HG02678 (cell line): ENCODE measurements around the gene ANKIB1.

Experiments
- ATAC-seq: cut with Tn5 transposase; IDR thresholded peaks from one replicate; pipeline ENCODE4 v1.9.1; 2021; ENCODE audit warnings: mild to moderate bottlenecking, moderate library complexity; ENCODE audit not compliant: unreplicated experiment

The ANKIB1 gene

DNA sequence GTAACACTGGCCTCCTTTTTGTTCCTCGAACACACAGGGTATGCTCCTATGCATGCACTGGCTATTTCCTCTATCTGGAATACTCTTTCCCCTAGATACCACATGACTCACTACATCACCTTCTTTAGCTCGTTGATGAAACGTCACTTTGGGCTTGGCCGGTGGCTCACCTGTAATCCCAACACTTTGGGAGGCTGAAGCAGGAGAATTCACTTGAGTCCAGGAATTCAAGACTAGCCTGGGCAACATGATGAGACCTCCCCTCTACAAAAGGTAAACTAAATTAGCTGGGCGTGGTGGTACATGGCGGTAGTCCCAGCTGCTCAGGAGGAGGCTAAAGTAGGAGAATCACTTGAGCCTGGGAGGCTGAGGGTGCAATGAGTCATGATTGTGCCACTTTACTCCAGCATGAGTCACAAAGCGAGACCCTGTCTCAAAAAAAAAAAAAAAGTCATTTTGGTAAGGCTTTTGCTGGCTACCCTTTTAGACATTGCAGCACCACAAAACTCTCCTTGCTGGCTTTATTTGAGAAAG, 14.5 kb downstream of the ANKIB1 start:
- no peak for ATAC-seq

DNA sequence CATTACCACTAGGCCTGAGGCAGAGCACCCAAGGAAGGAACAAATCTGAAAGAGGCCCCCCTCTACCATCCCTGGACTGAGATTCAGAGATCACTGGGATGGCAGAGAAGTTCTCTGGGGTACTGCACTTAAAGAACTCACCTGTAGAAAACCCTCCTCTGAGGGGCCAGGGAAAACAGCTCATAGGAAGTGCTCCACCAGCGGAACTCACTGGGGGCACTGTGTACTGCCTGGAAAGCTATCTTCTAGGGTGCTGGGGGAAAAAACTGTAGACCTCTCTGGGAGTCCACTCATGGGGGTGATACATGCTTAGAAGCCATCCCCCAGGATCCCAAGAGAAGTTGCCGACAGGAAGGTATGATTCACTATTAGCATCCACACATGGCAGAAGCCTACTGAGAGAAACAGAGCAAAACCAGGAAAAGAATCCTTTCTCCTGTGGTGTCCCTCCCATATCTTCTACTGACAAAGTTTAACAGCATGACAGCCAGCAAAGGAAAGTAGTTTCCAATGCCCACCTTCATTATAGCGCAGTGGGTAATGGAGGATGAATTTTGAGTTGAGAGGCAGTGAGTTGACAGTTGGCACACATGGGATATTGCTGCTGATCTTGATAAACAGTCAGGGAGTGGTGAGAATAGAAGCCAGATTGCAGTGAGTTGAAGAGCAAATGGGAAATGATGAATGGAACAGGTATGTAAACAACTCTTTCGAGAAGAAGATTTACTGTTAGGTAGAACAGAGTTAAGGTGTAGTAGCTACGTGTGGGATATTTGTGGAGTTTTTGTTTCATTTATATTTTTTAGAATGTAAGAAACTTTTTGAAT, 20.9 kb downstream of the ANKIB1 start:
- no peak for ATAC-seq

- no peak for ATAC-seq
Measured at GRCh38 chr7:92268921-92269320, 23.1 kb downstream of the ANKIB1 start.

- ATAC-seq: no peak
Measured at GRCh38 chr7:92275327-92275726, 29.6 kb downstream of the ANKIB1 start.

GRCh38 chr7:92276460-92276864, 30.7 kb downstream of the ANKIB1 start:
- peak; percentile 93 for ATAC-seq

- no peak for ATAC-seq
Measured at GRCh38 chr7:92279396-92280031, 33.7 kb downstream of the ANKIB1 start.

DNA sequence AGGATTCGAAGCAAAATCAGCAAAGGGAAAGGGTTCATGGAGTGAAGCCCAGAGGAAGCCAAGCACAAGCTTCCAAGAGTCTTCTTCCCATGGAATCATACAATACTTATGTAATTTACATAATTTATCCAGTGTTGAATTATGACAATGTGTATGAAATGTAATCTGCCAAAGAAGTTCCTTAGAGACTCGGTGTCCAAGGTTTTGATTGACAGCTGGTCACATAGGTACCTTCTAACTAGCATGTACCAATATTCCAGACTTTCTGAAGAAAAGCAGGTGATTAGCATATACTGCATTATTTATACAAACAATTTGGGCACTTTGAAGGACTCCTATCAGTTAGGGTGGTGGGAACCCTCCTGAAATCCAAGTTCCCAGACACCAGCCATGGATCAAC, 35.3 kb downstream of the ANKIB1 start:
- ATAC-seq: no peak

GRCh38 chr7:92282221-92282814, 36.5 kb downstream of the ANKIB1 start:
- no peak for ATAC-seq

- ATAC-seq: no peak
Measured at GRCh38 chr7:92282930-92283329, 37.2 kb downstream of the ANKIB1 start.

DNA sequence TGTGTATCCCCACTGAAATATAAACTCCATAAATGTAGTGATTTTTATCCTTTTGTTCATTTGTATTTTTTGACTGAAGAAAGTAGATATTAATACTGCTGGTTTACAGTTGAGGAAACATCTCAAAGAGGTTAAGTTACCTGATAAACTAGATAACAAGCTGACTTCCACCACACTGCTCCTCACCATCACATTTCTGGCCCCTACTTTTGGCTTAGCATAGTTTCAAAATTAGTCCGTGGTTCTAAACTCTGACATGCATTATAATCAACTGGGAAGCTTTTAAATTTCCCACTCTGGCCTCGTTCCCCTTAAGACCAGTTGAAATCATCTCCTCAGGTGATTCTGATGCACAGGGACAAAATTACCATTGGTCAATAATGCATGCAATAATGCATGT, 43.5 kb downstream of the ANKIB1 start:
- ATAC-seq: no peak

DNA sequence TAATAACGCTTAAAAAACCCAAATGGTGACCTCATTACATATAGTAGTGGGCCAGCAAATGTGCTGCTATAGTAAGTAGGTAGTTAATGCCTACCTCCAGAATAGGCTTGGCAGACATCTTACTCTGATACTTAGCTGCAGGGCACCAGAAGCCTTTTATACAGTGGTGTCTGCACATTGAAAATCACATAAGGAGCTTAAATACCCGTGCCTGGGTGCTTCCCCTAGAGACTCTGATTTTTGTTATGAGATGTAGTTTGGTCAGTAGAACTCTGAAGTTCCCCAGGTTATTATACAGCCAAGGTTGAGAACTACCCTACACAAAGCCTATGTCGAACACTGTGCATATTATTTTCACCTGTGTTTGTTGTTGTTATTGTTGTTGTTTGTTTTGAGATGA, 47.2 kb downstream of the ANKIB1 start:
- ATAC-seq: peak; percentile 42

DNA sequence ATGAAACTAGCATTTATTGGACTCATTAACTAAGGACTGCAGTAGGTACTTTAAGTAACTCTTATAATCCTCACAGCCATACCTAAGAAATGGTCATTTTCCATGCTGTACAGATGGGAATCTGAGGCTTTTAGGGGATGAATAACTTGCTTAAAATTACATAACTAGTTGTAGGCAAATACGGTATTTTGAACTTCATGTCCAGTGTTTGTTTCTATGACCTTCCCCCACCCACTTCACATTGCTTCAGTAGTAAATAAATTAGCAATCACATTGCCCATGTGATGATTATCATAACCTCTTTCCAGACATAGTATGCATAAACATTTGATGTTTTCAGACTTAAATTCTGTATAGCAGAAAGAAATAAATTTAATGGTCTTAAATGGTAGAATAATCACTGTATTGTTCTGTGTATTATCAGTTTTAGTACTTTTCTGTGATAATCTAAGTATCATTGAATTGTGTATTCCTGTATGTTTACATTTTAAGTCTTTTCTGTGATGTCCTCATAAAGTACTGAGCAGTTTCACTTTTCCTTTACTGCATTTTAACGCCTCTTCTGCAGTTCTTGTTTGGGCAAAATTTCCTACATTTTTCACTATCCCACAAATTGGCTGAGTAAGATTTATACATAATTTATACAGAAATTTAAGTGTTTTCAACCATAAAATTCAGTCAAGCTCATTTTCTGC, 48.3 kb downstream of the ANKIB1 start:
- no peak for ATAC-seq

- ATAC-seq: no peak
Measured at GRCh38 chr7:92295391-92295790, 49.6 kb downstream of the ANKIB1 start.

- ATAC-seq: no peak
Measured at GRCh38 chr7:92296235-92296634, 50.5 kb downstream of the ANKIB1 start.

DNA sequence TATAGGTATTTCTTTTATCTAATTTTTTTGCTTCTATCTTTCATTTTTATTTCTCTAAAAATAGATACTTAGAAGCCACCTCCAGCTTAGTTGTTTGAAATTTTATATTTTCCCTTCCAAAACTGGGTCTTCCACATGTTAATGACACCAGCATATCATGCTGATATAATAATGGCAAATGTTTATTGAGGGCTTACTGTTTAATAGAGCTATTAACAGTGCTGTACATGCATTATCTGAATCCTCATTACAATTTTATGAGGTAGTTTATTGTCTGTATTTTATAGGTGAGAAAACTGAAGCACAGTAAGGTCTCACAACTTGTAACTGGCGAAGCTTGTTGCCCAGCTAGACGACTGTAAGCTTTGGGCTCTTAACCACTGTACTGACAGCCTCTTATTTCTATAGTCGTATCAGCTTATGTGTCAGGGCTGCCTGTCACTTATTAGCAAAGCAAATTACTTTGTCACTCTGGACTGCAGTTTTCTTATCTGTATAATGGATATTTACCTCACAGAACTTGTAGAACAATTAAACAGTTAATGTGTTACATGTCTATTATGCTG, 51.2 kb downstream of the ANKIB1 start:
- ATAC-seq: no peak

- ATAC-seq: no peak
Measured at GRCh38 chr7:92297736-92298135, 52.0 kb downstream of the ANKIB1 start.

DNA sequence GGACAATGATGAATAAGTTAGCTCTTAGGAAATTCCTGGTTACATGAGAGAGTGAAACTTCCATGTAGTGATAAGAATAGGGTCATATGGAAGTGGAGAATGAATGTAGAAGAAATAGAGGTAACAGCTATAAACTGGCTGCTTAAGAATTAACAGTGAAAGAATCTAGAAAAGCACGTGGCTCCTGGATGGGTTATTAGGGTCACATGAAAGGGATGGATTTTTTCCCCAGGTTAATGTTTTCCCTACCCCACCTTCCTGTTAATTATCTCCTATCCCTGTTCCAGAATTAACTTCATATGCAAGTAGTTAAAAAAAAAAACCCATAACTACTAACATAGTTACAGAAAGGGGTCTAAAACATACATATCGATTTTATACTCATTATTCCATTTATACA, 58.0 kb downstream of the ANKIB1 start:
- no peak for ATAC-seq

DNA sequence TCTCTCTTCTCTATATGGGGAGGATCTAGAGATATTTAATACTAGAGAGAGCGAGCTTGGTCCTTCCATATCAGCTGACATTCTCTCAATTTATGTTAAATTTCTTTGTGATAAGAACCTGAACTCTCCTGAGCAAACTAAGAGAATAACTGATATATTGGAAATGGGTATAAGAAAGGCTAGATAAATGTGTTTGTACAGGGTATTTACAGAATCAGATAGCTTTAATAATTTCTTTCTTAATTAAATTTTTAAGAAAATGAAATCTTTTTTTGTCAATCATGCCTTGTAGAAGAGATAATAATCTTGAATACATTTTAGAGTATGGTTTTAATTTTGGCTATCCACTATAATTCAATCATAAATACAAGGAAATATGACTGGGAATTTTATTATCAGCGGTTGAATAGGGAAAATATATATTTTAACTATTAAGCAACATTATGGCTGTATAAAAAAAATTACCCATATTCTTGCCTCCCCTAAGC, 58.7 kb downstream of the ANKIB1 start:
- no peak for ATAC-seq

- ATAC-seq: no peak
Measured at GRCh38 chr7:92306153-92306552, 60.4 kb downstream of the ANKIB1 start.

GRCh38 chr7:92313055-92313454, 67.3 kb downstream of the ANKIB1 start:
- no peak for ATAC-seq

DNA sequence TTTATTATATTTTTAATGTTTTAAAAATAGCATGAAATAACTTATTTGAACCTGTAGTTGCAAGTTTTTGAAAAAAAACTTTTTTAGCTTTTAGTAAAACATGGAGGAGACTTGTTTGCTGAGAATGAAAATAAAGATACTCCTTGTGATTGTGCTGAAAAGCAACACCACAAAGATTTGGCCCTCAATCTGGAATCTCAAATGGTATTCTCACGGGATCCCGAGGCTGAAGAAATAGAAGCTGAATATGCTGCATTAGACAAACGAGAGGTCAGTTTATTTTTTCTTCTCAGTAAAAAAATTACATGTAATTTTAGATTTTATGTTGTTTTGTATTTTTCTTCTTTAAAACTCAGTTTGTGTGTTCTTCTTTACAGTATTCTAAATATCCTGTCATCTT, 73.5 kb downstream of the ANKIB1 start:
- no peak for ATAC-seq
